NCI-H446 (cell line): ENCODE measurements around the gene ZNF423.

Experiments used
- DNase-seq, 2 experiments: peaks; one replicate each; lab custom pipeline; 2025; lab: John Stamatoyannopoulos, UW

The ZNF423 gene

GRCh38 chr16:49599704-49600103 is 256.2 kb downstream of the ZNF423 start:
- no peak for DNase-seq

GRCh38 chr16:49599281-49599680 is 256.6 kb downstream of the ZNF423 start:
- DNase-seq = no peak

GRCh38 chr16:49598383-49599170 is 257.3 kb downstream of the ZNF423 start:
- no peak for DNase-seq

GRCh38 chr16:49597796-49598195 is 258.1 kb downstream of the ZNF423 start:
- no peak for DNase-seq

- DNase-seq = peak in 1 of 2 experiments; percentile 68
These were observed 259.1 kb downstream of the ZNF423 start for GRCh38 chr16:49596648-49597291.

GRCh38 chr16:49596068-49596467 is 259.8 kb downstream of the ZNF423 start:
- peak in 1 of 2 experiments; percentile 14 for DNase-seq

GRCh38 chr16:49594685-49595498 is 261.0 kb downstream of the ZNF423 start:
- DNase-seq = no peak

GRCh38 chr16:49594153-49594552 is 261.8 kb downstream of the ZNF423 start:
- no peak for DNase-seq

GRCh38 chr16:49593424-49594040 is 262.4 kb downstream of the ZNF423 start:
- DNase-seq = no peak

- DNase-seq = peak in 1 of 2 experiments; percentile 10
These were observed 263.1 kb downstream of the ZNF423 start for GRCh38 chr16:49592546-49593423.

GRCh38 chr16:49590166-49590871 is 265.6 kb downstream of the ZNF423 start:
- no peak for DNase-seq

GRCh38 chr16:49589544-49590031 is 266.3 kb downstream of the ZNF423 start:
- no peak for DNase-seq

- DNase-seq = peak in 1 of 2 experiments; percentile 38
These were observed 267.1 kb downstream of the ZNF423 start for GRCh38 chr16:49588729-49589384.

- no peak for DNase-seq
These were observed 267.9 kb downstream of the ZNF423 start for GRCh38 chr16:49588026-49588425.

GRCh38 chr16:49587511-49587910 is 268.4 kb downstream of the ZNF423 start:
- DNase-seq = no peak

GRCh38 chr16:49586466-49587450 is 269.2 kb downstream of the ZNF423 start:
- peak in 1 of 2 experiments; percentile 40 for DNase-seq

- DNase-seq = no peak
These were observed 270.6 kb downstream of the ZNF423 start for GRCh38 chr16:49585143-49585832.

GRCh38 chr16:49583911-49584310 is 272.0 kb downstream of the ZNF423 start:
- no peak for DNase-seq
